K562 (cell line): ENCODE measurements around the gene HLA-DOB. TPM values are rescaled to one million over a fixed set of nuclear protein-coding genes. Genes with fewer than 3 reads are reported as not detected.

Experiments used
- ATAC-seq: fragments of 200-7000 bp; cut with Tn5 transposase; 3 replicates; pipeline ENCODE4 v1.9.1; 2020; ENCODE audit warnings: moderate library complexity
- BruUV-seq: library from RNA; stranded (reverse); fragments of 400-500 nt; replicated peaks from 2 replicates; lab custom pipeline; 2021; lab: Mats Ljungman, UMichigan
- CTCF ChIA-PET: fragments of 300-600 bp; formaldehyde crosslinking; extraction: SDS; loops from one replicate; lab custom pipeline; 2021; ENCODE audit warnings: low intra/inter-chr PET ratio; lab: Yijun Ruan, JAX
- POLR2A ChIA-PET: fragments of 300-600, 350-650 bp; sonication (Branson Sonifier 250); formaldehyde crosslinking; extraction: SDS; loops from one replicate; lab custom pipeline; 2021; ENCODE audit warnings: antibody characterized with exemption, inconsistent platforms; lab: Yijun Ruan, JAX
- DNase-seq, 4 experiments: peaks; one replicate each; pipeline versions ENCODE4 v3.0.0 to v3.0.0-alpha.2; 2011 to 2018; ENCODE audit warnings: low spot score in 3 of 4, mixed read lengths in 3 of 4; ENCODE audit errors: extremely low read depth in 1 of 4
- FAIRE-seq: peaks from 2 replicates; lab custom pipeline; 2011; peaks lifted over from hg19 to GRCh38; lab: Jason Lieb, UNC
- H2AFZ ChIP-seq: 2 replicates; pipeline ENCODE4 v1.6.0; 2011; ENCODE audit warnings: low read depth, low read length, control low read depth, inconsistent platforms
- H3K27ac ChIP-seq: fragments of 200-600 bp; 3 replicates; pipeline ENCODE4 v1.8.0; 2011; ENCODE audit warnings: low read depth, mild to moderate bottlenecking, control low read depth, inconsistent platforms, low read length, moderate library complexity, mixed read lengths; ENCODE audit errors: extremely low read depth
- H3K27me3 ChIP-seq, 2 experiments: fragments of 300-600 bp in 1 of 2; 2 replicates in 1 of 2; 3 replicates in 1 of 2; pipeline versions ENCODE4 v1.6.0 to v1.8.0; 2011; ENCODE audit warnings: inconsistent platforms in 2 of 2, low read length in 2 of 2, mild to moderate bottlenecking in 1 of 2, mixed read lengths in 1 of 2, moderate library complexity in 1 of 2; ENCODE audit not compliant: control insufficient read depth in 2 of 2, insufficient read depth in 2 of 2
- H3K36me3 ChIP-seq: fragments of 300-600 bp; 3 replicates; pipeline ENCODE4 v1.8.0; 2011; ENCODE audit warnings: mild to moderate bottlenecking, low read length, inconsistent platforms; ENCODE audit not compliant: control insufficient read depth, insufficient read depth
- H3K4me1 ChIP-seq, 2 experiments: fragments of 200-600 bp in 1 of 2; replicated peaks in 1 of 2; 2 replicates in 1 of 2; 3 replicates in 1 of 2; pipeline versions ENCODE4 v1.5.1 to v1.8.0; 2011; ENCODE audit warnings: inconsistent platforms in 2 of 2, low read length in 2 of 2, mild to moderate bottlenecking in 1 of 2, mixed read lengths in 1 of 2, moderate library complexity in 1 of 2; ENCODE audit not compliant: control insufficient read depth in 2 of 2, insufficient read depth in 2 of 2
- H3K4me2 ChIP-seq: 2 replicates; pipeline ENCODE4 v1.6.1; 2011; ENCODE audit warnings: low read length, control low read depth, inconsistent platforms, mixed read lengths; ENCODE audit not compliant: insufficient read depth
- H3K4me3 ChIP-seq: fragments of 200-600 bp; sonication (generic), shearing (Covaris generic); 2 replicates; pipeline ENCODE4 v1.5.1; 2016; ENCODE audit warnings: control low read depth, inconsistent platforms
- H3K79me2 ChIP-seq: fragments of 200-600 bp; 3 replicates; pipeline ENCODE4 v1.8.0; 2011; ENCODE audit warnings: low read length, inconsistent platforms; ENCODE audit not compliant: control insufficient read depth, insufficient read depth
- H3K9ac ChIP-seq, 2 experiments: 2 replicates each; pipeline versions ENCODE4 v1.6.0 to v1.6.1; 2011; ENCODE audit warnings: low read depth in 2 of 2, low read length in 2 of 2, control low read depth in 1 of 2, inconsistent platforms in 1 of 2, mild to moderate bottlenecking in 1 of 2, mixed read lengths in 1 of 2; ENCODE audit not compliant: insufficient read depth in 1 of 2
- H3K9me1 ChIP-seq: one replicate; pipeline ENCODE4 v1.6.0; 2011; ENCODE audit warnings: inconsistent platforms, mild to moderate bottlenecking, low read length, moderate library complexity; ENCODE audit not compliant: control insufficient read depth, insufficient read depth
- H3K9me3 ChIP-seq: replicated peaks from 2 replicates; pipeline ENCODE4 v1.5.1; 2011; ENCODE audit warnings: low read depth, low read length, inconsistent platforms; ENCODE audit not compliant: control insufficient read depth, insufficient read depth
- H4K20me1 ChIP-seq: replicated peaks from 2 replicates; pipeline ENCODE4 v1.6.1; 2011; ENCODE audit warnings: low read length, inconsistent platforms, mixed read lengths; ENCODE audit not compliant: control insufficient read depth, insufficient read depth
- BRCA1 ChIP-seq, 2 experiments: fragments of 450-650 bp in 1 of 2; sonication (generic) in 1 of 2; formaldehyde crosslinking in 1 of 2; IDR thresholded peaks; 2 replicates each; pipeline versions ENCODE4 v1.5.0 to v1.6.1; 2017 to 2020; ENCODE audit warnings: mild to moderate bottlenecking in 1 of 2, missing genetic modification reagents in 1 of 2
- CBX1 ChIP-seq: sonication (generic); IDR thresholded peaks from 2 replicates; pipeline ENCODE4 v1.6.1; 2016; ENCODE audit warnings: antibody characterized with exemption, low read depth, mild to moderate bottlenecking
- KDM1A ChIP-seq, 2 experiments: fragments of 450-650 bp; IDR thresholded peaks; 2 replicates each; pipeline ENCODE4 v1.6.1; 2016; ENCODE audit warnings: mild to moderate bottlenecking in 2 of 2
- PHB2 ChIP-seq: fragments of 450-650 bp; IDR thresholded peaks from 2 replicates; pipeline ENCODE4 v1.6.1; 2017; ENCODE audit warnings: low read depth
- PTRF ChIP-seq: fragments of 450-650 bp; IDR thresholded peaks from 2 replicates; pipeline ENCODE4 v1.6.1; 2016; ENCODE audit warnings: mild to moderate bottlenecking, missing genetic modification characterization, missing compliant biosample characterization
- TCF7L2 ChIP-seq: fragments of 150-350 bp; IDR thresholded peaks from 2 replicates; pipeline ENCODE4 v1.6.1; 2016; ENCODE audit warnings: low read depth, mild to moderate bottlenecking, low read length, moderate library complexity
- ZEB2 ChIP-seq: fragments of 450-650 bp; IDR thresholded peaks from 2 replicates; pipeline ENCODE4 v1.6.1; 2016
- ZNF695 ChIP-seq: fragments of 450-650 bp; formaldehyde crosslinking; IDR thresholded peaks from 2 replicates; pipeline ENCODE4 v1.4.0; 2020; ENCODE audit warnings: mild to moderate bottlenecking, moderate library complexity
- ZNF77 ChIP-seq: fragments of 250-450 bp; sonication (Bioruptor Pico); IDR thresholded peaks from 2 replicates; pipeline ENCODE4 v1.5.0; 2020
- WGBS: fragments of 100-300 bp; shearing (Covaris generic); methylation state at CpG from one replicate; pipeline ENCODE4 v1.1.6; 2016; ENCODE audit warnings: low coverage, mixed read lengths; ENCODE audit not compliant: insufficient coverage; ENCODE audit errors: missing lambda C conversion rate; 5-methylcytosine and 5-hydroxymethylcytosine counted together
- in situ Hi-C: fragments of 300-500 bp; cut with MboI; formaldehyde crosslinking; loops from 4 replicates; pipeline ENCODE4 v1.15.0; 2018; ENCODE audit warnings: inconsistent platforms, mixed read lengths
- intact Hi-C: fragments of 100-400 bp; cut with micrococcal nuclease; formaldehyde crosslinking; loops from 2 replicates; pipeline ENCODE4 v1.14.2; 2022
- polyA plus RNA-seq, 8 experiments: library from polyadenylated mRNA; depleted of rRNA in 4 of 8; stranded (reverse) in 5 of 8; unstranded in 3 of 8; fragments of >200 nt; fragmentation: Nextera tagmentation in 2 of 8; fragmentation: Illumina TruSeq in 1 of 8; extraction: Ambion mirVana in 2 of 8; extraction: Trizol in 1 of 8; gene quantifications; 2 replicates each; pipeline versions ENCODE4 v1.2.1 to v1.2.3, GENCODE V29; 2011 to 2014; ENCODE audit warnings: inconsistent platforms in 1 of 8, missing spikeins in 1 of 8
- total RNA-seq, 7 experiments: library from RNA; depleted of rRNA in 6 of 7; stranded (reverse); fragments of >200 nt in 6 of 7; fragmentation: Illumina TruSeq in 2 of 7; extraction: Trizol in 2 of 7; gene quantifications; 2 replicates each; pipeline versions ENCODE4 v1.2.1 to v1.2.3, GENCODE V29; 2011 to 2021; ENCODE audit warnings: low replicate concordance in 1 of 7
- TF ChIP-seq, protein P1 (sequence below): fragments of 450-650 bp; IDR thresholded peaks from 2 replicates; pipeline ENCODE4 v1.6.1; 2016; ENCODE audit warnings: low read depth
- TF ChIP-seq, protein P2 (sequence below), 2 experiments: IDR thresholded peaks in 1 of 2; conservative IDR thresholded peaks in 1 of 2; 2 replicates each; pipeline ENCODE4 v1.6.1; 2016; ENCODE audit warnings: low read depth in 2 of 2, mild to moderate bottlenecking in 1 of 2, missing compliant biosample characterization in 1 of 2, missing genetic modification characterization in 1 of 2, moderate library complexity in 1 of 2

The HLA-DOB gene
- total and polyA plus RNA-seq, 9 of the 15 experiments (the other 6 are each of a cell fraction or from before 2014, with no cell fraction given): 1.2 to 4.0 (median 2.5) TPM

- H3K27me3 ChIP-seq: peaks cover 28% of the 10 kb centered on the region in 2 experiments
- H3K4me1 ChIP-seq: no peaks in the 10 kb centered on the region
- no peaks in the 10 kb centered on the region for H3K79me2 ChIP-seq
- ChIA-PET CTCF (no interaction called here), POLR2A (interaction anchor here (0.7 to 1.1 kb wide), 3 partner anchors 13 to 135 kb away, joined by 3 read pairs; no protein-coding TSS in a partner anchor)
- H3K4me2 ChIP-seq: no peak overlapping the region
- no peak overlapping the region for H3K9ac ChIP-seq
- ATAC-seq: no peak
- no TSS peak for BruUV-seq
- no peaks in the 10 kb centered on the region for H3K9me1 ChIP-seq
- no peak for FAIRE-seq
- no peaks in the 10 kb centered on the region for H3K36me3 ChIP-seq
- H4K20me1 ChIP-seq: no peaks in the 10 kb centered on the region
- no peak overlapping the region for H2AFZ ChIP-seq
- H3K9me3 ChIP-seq: no peaks in the 10 kb centered on the region
- DNase-seq: no peak
- no peak overlapping the region for H3K4me3 ChIP-seq
- WGBS: 0% methylated on average over 3 of the region's 3 CpGs
- H3K27ac ChIP-seq: no peak overlapping the region
- intact Hi-C loops: no loop called here
- in situ Hi-C loops: loop anchor here (5.0 kb wide), 1 partner anchor 546 kb away; no protein-coding TSS in a partner anchor
- TF ChIP-seq CBX1 (no peak), ZNF77 (CRISPR knock-in tag) (no peak), KDM1A (IDR thresholded peaks at IDR 0.05) (no peak), ZEB2 (no peak), PTRF (tag) (no peak), PHB2 (no peak), TCF7L2 (no peak), ZNF695 (CRISPR knock-in tag) (no peak), BRCA1 (IDR thresholded peaks at IDR 0.05) (no peak), BRCA1 (CRISPR knock-in tag; IDR thresholded peaks at IDR 0.05) (no peak)
- TF ChIP-seq, protein P1, sequence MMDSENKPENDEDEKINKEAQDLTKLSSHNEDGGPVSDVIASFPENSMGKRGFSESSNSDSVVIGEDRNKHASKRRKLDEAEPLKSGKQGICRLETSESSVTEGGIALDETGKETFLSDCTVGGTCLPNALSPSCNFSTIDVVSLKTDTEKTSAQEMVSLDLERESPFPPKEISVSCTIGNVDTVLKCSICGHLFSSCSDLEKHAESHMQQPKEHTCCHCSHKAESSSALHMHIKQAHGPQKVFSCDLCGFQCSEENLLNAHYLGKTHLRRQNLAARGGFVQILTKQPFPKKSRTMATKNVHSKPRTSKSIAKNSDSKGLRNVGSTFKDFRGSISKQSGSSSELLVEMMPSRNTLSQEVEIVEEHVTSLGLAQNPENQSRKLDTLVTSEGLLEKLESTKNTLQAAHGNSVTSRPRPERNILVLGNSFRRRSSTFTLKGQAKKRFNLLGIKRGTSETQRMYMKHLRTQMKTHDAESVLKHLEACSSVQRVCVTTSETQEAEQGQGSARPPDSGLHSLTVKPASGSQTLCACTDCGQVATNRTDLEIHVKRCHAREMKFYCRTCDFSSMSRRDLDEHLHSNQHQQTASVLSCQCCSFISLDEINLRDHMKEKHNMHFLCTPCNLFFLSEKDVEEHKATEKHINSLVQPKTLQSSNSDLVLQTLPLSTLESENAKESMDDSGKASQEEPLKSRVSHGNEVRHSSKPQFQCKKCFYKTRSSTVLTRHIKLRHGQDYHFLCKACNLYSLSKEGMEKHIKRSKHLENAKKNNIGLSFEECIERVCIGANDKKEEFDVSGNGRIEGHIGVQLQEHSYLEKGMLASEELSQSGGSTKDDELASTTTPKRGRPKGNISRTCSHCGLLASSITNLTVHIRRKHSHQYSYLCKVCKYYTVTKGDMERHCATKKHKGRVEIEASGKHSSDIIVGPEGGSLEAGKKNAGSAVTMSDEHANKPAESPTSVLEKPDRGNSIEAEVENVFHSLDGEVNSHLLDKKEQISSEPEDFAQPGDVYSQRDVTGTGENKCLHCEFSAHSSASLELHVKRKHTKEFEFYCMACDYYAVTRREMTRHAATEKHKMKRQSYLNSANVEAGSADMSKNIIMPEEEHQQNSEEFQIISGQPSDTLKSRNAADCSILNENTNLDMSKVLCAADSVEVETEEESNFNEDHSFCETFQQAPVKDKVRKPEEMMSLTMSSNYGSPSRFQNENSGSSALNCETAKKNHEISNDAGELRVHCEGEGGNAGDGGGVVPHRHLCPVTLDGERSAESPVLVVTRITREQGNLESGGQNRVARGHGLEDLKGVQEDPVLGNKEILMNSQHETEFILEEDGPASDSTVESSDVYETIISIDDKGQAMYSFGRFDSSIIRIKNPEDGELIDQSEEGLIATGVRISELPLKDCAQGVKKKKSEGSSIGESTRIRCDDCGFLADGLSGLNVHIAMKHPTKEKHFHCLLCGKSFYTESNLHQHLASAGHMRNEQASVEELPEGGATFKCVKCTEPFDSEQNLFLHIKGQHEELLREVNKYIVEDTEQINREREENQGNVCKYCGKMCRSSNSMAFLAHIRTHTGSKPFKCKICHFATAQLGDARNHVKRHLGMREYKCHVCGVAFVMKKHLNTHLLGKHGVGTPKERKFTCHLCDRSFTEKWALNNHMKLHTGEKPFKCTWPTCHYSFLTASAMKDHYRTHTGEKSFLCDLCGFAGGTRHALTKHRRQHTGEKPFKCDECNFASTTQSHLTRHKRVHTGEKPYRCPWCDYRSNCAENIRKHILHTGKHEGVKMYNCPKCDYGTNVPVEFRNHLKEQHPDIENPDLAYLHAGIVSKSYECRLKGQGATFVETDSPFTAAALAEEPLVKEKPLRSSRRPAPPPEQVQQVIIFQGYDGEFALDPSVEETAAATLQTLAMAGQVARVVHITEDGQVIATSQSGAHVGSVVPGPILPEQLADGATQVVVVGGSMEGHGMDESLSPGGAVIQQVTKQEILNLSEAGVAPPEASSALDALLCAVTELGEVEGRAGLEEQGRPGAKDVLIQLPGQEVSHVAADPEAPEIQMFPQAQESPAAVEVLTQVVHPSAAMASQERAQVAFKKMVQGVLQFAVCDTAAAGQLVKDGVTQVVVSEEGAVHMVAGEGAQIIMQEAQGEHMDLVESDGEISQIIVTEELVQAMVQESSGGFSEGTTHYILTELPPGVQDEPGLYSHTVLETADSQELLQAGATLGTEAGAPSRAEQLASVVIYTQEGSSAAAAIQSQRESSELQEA: no peak
- TF ChIP-seq, protein P2, sequence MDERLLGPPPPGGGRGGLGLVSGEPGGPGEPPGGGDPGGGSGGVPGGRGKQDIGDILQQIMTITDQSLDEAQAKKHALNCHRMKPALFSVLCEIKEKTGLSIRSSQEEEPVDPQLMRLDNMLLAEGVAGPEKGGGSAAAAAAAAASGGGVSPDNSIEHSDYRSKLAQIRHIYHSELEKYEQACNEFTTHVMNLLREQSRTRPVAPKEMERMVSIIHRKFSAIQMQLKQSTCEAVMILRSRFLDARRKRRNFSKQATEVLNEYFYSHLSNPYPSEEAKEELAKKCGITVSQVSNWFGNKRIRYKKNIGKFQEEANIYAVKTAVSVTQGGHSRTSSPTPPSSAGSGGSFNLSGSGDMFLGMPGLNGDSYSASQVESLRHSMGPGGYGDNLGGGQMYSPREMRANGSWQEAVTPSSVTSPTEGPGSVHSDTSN (CRISPR knock-in tag; IDR thresholded peaks at IDR 0.05; ENCODE audit: low read depth): no peak
- TF ChIP-seq, protein P2 (tag; conservative IDR thresholded peaks at IDR 0.05; ENCODE audit: low read depth): no peak
Observed at GRCh38 chr6:32792901-32793435, 23.8 kb downstream of the HLA-DOB start.
